OCI-LY7 (cell line): ENCODE data around the gene MYT1. TPM values are rescaled to one million over a fixed set of nuclear protein-coding genes. Genes with fewer than 3 reads are reported as not detected.
"Not testable (repeated sequence)": the region's sequence is repeated elsewhere in the genome, so short reads cannot be mapped to it uniquely, and the experiment has no call there.

Source experiments
- BruUV-seq: library from RNA; stranded (reverse); fragments of 400-500 nt; replicated peaks from 2 replicates; lab custom pipeline; 2021; lab: Mats Ljungman, UMichigan
- CTCF ChIA-PET: fragments of 300-600 bp; sonication (Branson Sonifier 250); formaldehyde crosslinking; loops from one replicate; lab custom pipeline; 2022; ENCODE audit warnings: antibody characterized with exemption; ENCODE audit not compliant: unreplicated experiment; lab: Charles Lee
- POLR2A ChIA-PET: fragments of 300-600 bp; sonication (Branson Sonifier 250); formaldehyde crosslinking; loops from one replicate; lab custom pipeline; 2022; ENCODE audit warnings: antibody characterized with exemption; lab: Charles Lee
- DNase-seq: peaks from one replicate; pipeline ENCODE4 v3.0.0-alpha.2; 2015; ENCODE audit warnings: low spot score
- H2AFZ ChIP-seq: fragments of 200-600 bp; sonication (generic), shearing (Covaris generic); 2 replicates; pipeline ENCODE4 v1.6.1; 2014; ENCODE audit warnings: mild to moderate bottlenecking, antibody characterized with exemption, low read length, moderate library complexity
- H3K27ac ChIP-seq: fragments of 200-600 bp; sonication (generic); 2 replicates; pipeline ENCODE4 v1.5.1; 2014; ENCODE audit warnings: mixed run types, low read depth, mild to moderate bottlenecking, moderate library complexity, low read length, inconsistent platforms; ENCODE audit not compliant: poor library complexity, severe bottlenecking
- H3K36me3 ChIP-seq: fragments of 200-600 bp; sonication (generic); 2 replicates; pipeline ENCODE4 v1.6.1; 2014; ENCODE audit warnings: mild to moderate bottlenecking, antibody characterized with exemption, low read length, moderate library complexity, mixed read lengths; ENCODE audit not compliant: insufficient read depth
- H3K4me1 ChIP-seq: fragments of 200-600 bp; sonication (generic); 2 replicates; pipeline ENCODE4 v1.5.1; 2014; ENCODE audit warnings: mild to moderate bottlenecking, low read length; ENCODE audit not compliant: insufficient read depth, poor library complexity, severe bottlenecking
- H3K4me2 ChIP-seq: fragments of 200-600 bp; sonication (generic); 2 replicates; pipeline ENCODE4 v1.6.1; 2014; ENCODE audit warnings: mild to moderate bottlenecking, low read length
- H3K4me3 ChIP-seq: fragments of 200-600 bp; sonication (generic); 2 replicates; pipeline ENCODE4 v1.5.1; 2014; ENCODE audit warnings: mild to moderate bottlenecking, low read depth, low read length; ENCODE audit not compliant: poor library complexity, severe bottlenecking
- H3K79me2 ChIP-seq: fragments of 200-600 bp; sonication (generic); 2 replicates; pipeline ENCODE4 v1.6.1; 2016; ENCODE audit warnings: low read depth, mild to moderate bottlenecking, low read length, moderate library complexity, mixed read lengths; ENCODE audit not compliant: insufficient read depth
- H3K9me2 ChIP-seq: fragments of 200-600 bp; sonication (generic); 2 replicates; pipeline ENCODE4 v1.6.1; 2016; ENCODE audit warnings: mild to moderate bottlenecking, low read length, mixed read lengths; ENCODE audit not compliant: insufficient read depth
- H3K9me3 ChIP-seq: fragments of 200-600 bp; sonication (generic); 2 replicates; pipeline ENCODE4 v1.6.1; 2014; ENCODE audit warnings: mild to moderate bottlenecking, mixed run types, low read length, mixed read lengths
- H4K20me1 ChIP-seq: fragments of 200-600 bp; sonication (generic); 2 replicates; pipeline ENCODE4 v1.6.1; 2014; ENCODE audit warnings: mild to moderate bottlenecking, antibody characterized with exemption, low read length, moderate library complexity, mixed read lengths; ENCODE audit not compliant: insufficient read depth
- CTCF ChIP-seq: fragments of 200-600 bp; sonication (generic); conservative IDR thresholded peaks from 2 replicates; pipeline ENCODE4 v1.5.1; 2014; ENCODE audit warnings: mild to moderate bottlenecking, antibody characterized with exemption, low read length, moderate library complexity, mixed read lengths
- EZH2phosphoT487 ChIP-seq: fragments of 200-600 bp; sonication (generic); IDR thresholded peaks from 2 replicates; pipeline ENCODE4 v1.6.1; 2018; ENCODE audit warnings: low read depth, borderline replicate concordance, mild to moderate bottlenecking, mixed run types, antibody characterized with exemption, low read length, moderate library complexity, mixed read lengths
- intact Hi-C: fragments of 100-400 bp; cut with micrococcal nuclease; formaldehyde crosslinking; loops from one replicate; pipeline ENCODE4 v1.10.0; 2022; ENCODE audit not compliant: unreplicated experiment
- total RNA-seq, 2 experiments: library from RNA; depleted of rRNA in 1 of 2; stranded (reverse); fragments of >200 nt in 1 of 2; shearing (Covaris generic) in 1 of 2; gene quantifications; 2 replicates each; pipeline ENCODE4 v1.2.3, GENCODE V29; 2014 to 2022

MYT1 gene
- total RNA-seq, 2 experiments from 2014 or later: 0.32 to 0.95 TPM

- Histone ChIP-seq H3K36me3 (no peaks in the 10 kb centered on the region), H3K4me3 (no peak overlapping the region), H4K20me1 (no peaks in the 10 kb centered on the region), H3K9me2 (no peaks in the 10 kb centered on the region), H3K4me2 (no peak overlapping the region), H3K79me2 (no peaks in the 10 kb centered on the region), H3K27ac (no peak overlapping the region), H2AFZ (no peak overlapping the region), H3K4me1 (no peaks in the 10 kb centered on the region), H3K9me3 (no peaks in the 10 kb centered on the region)
- no TSS peak for BruUV-seq
- intact Hi-C loops: no loop called here
- POLR2A ChIA-PET: no interaction called here
- DNase-seq: no peak
- TF ChIP-seq EZH2phosphoT487: no peak
- no peak for TF ChIP-seq CTCF
- CTCF ChIA-PET: no interaction called here
Observed at GRCh38 chr20:64131406-64131805, 32.8 kb upstream of the MYT1 start.

GRCh38 chr20:64133951-64134407 is 30.3 kb upstream of the MYT1 start:
- DNase-seq: peak; percentile 40
- ChIA-PET CTCF (no interaction called here), POLR2A (no interaction called here)
- TF ChIP-seq CTCF (peak; percentile 73), EZH2phosphoT487 (no peak)
- BruUV-seq: no TSS peak
- no peaks in the 10 kb centered on the region for H3K36me3 ChIP-seq
- intact Hi-C loops: no loop called here
- no peaks in the 10 kb centered on the region for H3K79me2 ChIP-seq
- no peaks in the 10 kb centered on the region for H3K9me2 ChIP-seq
- no peak overlapping the region for H3K4me2 ChIP-seq
- no peaks in the 10 kb centered on the region for H4K20me1 ChIP-seq
- H2AFZ ChIP-seq: no peak overlapping the region
- no peak overlapping the region for H3K27ac ChIP-seq
- no peaks in the 10 kb centered on the region for H3K4me1 ChIP-seq
- H3K9me3 ChIP-seq: no peaks in the 10 kb centered on the region
- H3K4me3 ChIP-seq: no peak overlapping the region

GRCh38 chr20:64134744-64135143 is 29.5 kb upstream of the MYT1 start:
- H3K4me3 ChIP-seq, H3K4me1 ChIP-seq, H3K79me2 ChIP-seq, BruUV-seq, H3K9me3 ChIP-seq, H3K9me2 ChIP-seq, H4K20me1 ChIP-seq, H3K36me3 ChIP-seq, H2AFZ ChIP-seq, H3K27ac ChIP-seq, intact Hi-C loops, H3K4me2 ChIP-seq, POLR2A ChIA-PET, DNase-seq, CTCF ChIA-PET: not testable (repeated sequence)
